COLO668 (cell line): Measurements from ENCODE around the gene CDH13.

Experiments used
- DNase-seq: peaks from one replicate; lab custom pipeline; 2025; ENCODE audit not compliant: unreplicated experiment; lab: John Stamatoyannopoulos, UW

CDH13 gene

GRCh38 chr16:83269541-83269940, 642.8 kb downstream of the CDH13 start:
- no peak for DNase-seq

DNA sequence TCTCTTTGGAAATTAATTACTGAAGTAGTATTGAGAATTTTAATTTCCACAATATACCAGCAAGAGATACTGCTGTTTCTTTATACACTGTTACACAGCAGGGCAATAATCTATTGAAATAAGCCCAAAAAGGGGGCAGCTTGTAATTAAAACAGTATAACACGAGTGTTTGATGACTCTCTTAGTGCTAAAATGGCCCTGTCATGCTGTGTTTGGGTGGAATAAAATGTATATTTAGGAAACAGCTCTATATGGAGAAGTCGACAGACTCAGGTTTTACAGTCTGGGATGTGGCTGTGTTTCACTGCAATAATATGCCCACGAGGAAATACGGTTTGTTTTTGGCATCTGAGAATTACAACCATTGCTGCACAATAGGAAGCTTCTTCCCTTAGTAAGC, 643.3 kb downstream of the CDH13 start:
- no peak for DNase-seq

- no peak for DNase-seq
Observed at GRCh38 chr16:83270640-83271039, 643.9 kb downstream of the CDH13 start.

GRCh38 chr16:83271123-83271522, 644.4 kb downstream of the CDH13 start:
- no peak for DNase-seq

GRCh38 chr16:83271970-83272575, 645.3 kb downstream of the CDH13 start:
- no peak for DNase-seq

DNA sequence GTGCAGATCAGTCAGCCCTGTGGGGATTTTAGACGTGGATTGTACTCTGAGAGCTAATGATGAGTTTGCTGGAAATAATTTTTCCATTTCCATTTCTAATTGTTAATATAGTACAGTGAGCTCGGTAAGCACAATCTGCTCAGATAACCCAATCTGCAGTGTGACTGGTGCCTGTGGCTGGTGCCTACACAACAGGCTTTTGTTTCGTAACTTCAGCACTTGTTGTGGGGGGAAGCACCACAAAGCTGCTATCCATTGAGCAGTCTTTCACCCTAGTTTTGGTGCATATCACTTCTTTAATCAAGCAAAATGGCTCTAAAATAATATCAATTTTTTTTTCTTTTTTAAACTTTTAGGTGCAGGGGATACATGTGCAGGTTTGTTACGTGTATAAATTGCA, 646.1 kb downstream of the CDH13 start:
- DNase-seq, result no peak

DNA sequence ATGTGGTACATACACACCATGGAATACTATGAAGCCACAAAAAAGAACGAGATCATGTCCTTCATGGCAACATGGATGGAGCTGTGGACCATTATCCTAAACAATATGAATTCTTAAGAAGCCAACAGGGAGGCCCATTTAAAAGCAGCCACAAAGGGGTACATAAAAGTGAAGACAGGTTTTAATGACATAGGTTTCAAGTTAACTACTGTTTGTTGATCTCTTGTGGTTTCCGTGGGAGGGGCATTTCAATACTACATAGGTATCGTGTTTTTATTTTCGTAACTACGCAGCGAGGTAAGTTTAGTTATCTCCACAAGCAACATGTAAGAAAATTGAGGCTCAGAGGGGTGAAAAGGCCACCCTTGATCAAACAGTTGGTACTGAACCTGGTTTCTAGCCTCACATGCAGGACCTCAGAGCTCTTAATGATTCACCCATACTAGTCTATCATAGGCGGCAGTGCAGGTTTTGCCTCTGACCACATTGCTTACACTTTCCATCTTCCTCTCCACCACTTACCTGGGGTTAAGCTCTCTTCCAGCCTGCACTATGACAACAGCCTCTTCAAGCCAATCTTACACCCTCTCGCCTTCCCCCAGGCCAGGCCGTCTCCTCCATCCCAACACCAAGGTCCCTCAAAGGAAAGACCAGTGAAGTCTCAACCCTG, 646.9 kb downstream of the CDH13 start:
- no peak for DNase-seq

DNA sequence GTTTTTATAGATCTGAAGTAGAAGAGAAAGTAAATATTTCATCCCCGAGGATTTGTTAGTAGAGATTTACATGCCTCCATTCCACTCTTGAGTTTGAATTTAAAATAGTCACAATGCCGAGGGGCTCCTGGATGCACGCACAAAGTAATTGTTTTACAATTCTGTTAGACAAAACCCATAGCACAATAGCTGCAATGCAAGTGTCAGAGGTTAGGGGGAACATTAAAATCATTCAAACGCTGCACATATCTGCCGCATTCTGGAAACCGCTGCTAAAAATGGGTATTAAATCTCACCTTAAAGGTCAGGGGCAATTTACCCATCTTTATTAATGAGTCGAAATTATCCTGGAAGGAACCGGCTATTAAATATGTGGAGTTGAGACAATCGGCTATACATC, 652.5 kb downstream of the CDH13 start:
- DNase-seq, result no peak

DNA sequence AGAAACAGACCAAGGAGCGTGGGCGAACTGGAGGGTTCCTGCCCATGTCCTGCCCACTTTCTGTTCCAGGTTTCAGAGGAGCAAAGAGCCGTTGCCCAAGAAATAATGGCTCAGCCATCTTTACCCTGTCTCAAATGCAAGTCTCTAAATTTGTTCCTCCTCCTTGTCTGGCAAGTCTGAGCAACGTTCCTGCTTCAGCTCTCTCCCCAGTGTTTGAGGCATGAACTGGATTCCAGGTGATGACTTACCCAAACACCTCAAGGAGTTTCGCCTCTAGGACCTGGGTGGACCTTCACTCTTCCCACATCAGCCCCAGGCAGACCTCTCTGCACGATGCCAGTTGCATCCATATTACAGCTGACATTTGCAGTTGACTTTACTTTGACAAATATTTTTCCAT, 659.2 kb downstream of the CDH13 start:
- DNase-seq, result no peak

DNA sequence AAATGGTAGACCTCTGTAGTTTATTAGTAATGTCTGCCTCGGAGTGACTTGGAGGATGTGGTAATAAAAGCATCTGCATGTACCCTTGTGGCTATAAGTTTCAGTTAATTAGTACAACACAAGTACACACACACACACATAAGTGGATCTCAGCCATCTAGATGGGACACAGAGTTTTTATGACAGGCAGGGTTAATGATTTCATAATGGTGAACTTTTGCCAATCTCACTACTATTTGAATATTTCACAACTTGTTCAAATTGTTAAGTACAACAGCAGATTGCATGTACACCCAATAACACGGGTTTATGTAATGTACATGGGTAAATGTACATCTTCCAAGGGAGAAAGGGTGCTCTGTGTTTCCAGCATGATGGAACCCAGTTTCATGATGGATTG, 669.7 kb downstream of the CDH13 start:
- DNase-seq, result no peak

DNA sequence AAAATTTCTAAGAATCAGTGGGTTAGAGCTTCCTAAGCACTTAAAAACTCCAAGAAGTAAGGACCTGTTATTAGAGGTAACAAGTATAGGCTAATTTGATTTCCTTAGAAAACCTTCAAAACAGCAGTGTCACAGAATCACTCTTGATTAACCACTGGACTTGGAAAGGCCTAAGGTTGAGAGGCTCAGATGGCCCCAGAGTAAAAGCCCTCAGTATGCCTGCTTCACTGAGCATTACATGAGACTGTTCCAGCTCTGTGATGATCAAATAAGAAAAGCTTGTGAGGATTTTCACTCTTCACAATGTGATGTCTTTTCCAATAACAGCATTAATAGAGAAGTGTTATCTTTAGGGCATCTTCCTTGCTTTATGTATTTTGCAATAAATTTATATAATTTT, 671.8 kb downstream of the CDH13 start:
- no peak for DNase-seq

- peak; percentile 62 for DNase-seq
Observed at GRCh38 chr16:83300326-83300725, 673.6 kb downstream of the CDH13 start.

DNA sequence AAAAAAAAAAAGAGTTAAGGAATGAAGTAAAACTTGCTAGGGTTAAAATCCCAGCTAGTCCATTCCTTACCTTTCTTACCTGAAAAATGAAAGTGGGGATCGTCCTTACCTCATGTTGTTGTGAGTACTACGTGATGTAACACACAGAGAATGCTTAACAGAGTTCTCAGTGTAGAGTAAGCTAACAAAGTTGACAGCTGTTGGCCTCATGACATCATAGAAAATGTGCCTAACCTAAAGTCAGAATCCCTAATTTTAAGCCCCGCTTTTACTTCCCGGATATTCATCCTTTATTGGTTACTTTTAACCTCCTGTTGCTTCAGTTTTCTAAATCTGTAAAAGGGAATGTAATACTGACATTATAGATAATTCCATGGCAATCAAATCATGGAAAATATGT, 675.2 kb downstream of the CDH13 start:
- DNase-seq, result no peak

- DNase-seq, result no peak
Observed at GRCh38 chr16:83302853-83303252, 676.1 kb downstream of the CDH13 start.

DNA sequence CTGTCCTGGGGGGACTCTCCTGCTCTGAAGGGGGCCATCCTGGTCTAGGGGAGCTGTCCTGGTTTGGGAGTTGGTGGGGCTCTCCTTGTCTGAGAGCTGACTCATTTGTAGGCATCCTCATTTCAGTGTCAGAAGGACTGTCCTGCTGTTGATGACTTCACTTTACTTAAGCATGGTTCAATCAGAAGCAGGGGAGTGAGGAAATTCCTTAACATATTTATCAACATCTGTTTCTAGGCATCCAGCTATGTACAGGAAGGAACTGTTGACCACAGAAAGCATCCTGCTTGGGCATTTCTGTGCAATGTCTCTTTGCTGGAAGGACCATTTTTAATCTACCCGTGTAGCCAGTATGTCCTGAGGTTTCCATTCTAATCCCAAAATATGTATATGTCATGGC, 678.3 kb downstream of the CDH13 start:
- DNase-seq, result no peak

GRCh38 chr16:83306961-83307593, 680.3 kb downstream of the CDH13 start:
- DNase-seq, result no peak

DNA sequence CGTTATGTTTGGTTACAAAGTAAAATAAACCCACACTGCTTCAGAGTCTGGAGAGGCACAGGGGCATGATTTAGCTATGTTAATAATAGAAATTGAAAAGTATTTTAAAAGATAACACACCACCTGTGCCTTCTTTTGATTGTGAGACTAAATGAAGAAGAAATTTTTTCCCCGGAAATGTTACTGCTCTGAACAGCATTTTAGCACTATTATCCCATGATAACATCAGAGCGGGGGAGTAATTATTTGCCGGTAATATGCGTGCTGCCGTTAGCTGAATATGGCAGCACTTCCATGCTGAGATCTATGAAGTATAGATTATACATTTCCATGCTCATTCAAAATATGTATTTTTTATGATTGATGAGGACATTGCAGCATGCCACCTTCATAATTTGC, 680.8 kb downstream of the CDH13 start:
- DNase-seq, result no peak

DNA sequence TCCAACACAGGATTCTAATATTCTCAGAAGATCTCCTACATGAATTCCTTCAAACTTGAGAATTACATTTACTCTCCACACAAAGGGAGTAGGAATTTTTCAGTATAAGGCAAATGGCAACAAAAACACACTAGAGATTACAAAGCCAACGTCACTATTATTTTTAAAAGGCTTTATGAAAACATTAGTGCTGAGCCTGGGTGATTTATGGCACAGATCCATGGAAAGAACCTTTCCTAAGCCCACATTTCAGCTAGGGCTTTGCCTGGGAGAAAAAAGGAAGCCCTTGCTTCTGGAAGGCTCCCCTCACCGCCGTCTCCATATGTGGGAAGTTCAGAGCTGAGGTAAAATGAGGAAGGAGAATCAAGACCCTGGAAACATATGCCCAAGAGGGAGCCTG, 681.6 kb downstream of the CDH13 start:
- no peak for DNase-seq

GRCh38 chr16:83310816-83311215, 684.0 kb downstream of the CDH13 start:
- DNase-seq, result no peak

- no peak for DNase-seq
Observed at GRCh38 chr16:83312015-83312717, 685.4 kb downstream of the CDH13 start.

DNA sequence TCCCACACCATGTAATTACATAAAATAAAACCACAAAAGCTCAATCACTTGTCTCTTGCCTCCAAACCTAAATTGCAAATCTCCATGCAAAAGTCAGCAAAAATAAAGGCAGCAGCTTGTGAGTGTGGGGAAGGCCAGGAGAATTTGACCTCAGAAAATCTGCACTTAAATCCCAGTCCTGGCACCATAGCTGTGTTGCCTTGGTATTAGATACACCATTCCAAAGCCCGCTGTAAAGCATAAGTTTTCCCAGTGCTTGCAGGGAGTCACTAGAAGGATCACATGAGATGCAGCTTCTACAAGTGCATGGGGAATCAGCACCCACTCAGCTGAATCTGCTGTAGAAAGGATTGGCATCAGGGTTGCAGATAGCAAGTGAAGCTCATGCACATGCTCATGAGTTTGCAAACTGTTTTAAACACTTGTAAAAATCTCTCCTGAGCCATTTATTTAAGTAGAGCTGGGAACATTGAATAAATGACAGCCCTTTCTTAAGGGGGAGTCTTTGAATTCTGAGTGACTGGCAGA, 686.0 kb downstream of the CDH13 start:
- no peak for DNase-seq

DNA sequence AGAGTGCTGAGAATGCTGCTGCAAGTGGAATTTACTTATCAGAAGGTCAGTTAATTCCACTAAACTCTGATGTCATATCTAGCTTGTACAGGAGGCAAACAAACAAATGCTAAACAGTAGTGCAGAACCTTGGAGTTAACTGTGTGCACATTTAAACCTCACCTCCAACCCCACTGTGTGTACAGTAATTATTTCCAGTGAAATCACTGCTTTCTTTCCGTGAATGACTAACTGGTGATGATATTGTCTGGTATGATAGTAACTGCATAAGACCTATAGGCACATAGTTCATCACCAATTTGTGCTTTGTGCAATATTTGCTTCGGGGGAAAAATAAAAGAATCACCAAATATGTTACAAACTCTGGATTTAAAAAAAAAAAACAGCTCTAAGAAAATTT, 688.5 kb downstream of the CDH13 start:
- no peak for DNase-seq
